CD4-positive, alpha-beta T cell treated with Interferon gamma for 1 hour (primary cell): Measurements from ENCODE around the gene ZNF805.
A peak's percentile ranks its signal among the peaks of the same experiment; 100 is the strongest.
"Not testable (repeated sequence)": the region's sequence is repeated elsewhere in the genome, so short reads cannot be mapped to it uniquely, and the experiment has no call there.

Experiments used
- DNase-seq: peaks from one replicate; pipeline ENCODE4 v3.0.0-alpha.2; 2020

Gene ZNF805

GRCh38 chr19:57269515-57270250 lies 29.3 kb downstream of the ZNF805 start:
- no peak for DNase-seq

DNA sequence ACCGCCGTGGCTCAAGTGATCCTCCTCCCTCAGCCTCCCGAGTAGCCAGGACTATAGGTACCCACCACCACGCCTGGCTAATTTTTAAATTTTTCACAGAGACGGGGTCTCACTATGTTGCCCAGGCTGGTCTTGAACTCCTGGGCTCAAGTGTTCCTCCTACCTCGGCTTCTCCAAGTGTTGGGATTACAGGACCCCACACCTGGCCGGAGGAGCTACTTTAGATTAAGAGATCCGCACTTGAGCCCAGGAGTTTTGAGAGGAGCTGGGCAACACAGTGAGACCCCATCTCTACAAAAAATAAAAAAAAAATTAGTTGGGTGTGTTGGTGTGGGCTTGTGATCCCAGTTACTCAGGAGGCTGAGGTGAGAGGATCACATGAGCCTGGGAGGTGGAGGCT lies 30.8 kb downstream of the ZNF805 start:
- no peak for DNase-seq

DNA sequence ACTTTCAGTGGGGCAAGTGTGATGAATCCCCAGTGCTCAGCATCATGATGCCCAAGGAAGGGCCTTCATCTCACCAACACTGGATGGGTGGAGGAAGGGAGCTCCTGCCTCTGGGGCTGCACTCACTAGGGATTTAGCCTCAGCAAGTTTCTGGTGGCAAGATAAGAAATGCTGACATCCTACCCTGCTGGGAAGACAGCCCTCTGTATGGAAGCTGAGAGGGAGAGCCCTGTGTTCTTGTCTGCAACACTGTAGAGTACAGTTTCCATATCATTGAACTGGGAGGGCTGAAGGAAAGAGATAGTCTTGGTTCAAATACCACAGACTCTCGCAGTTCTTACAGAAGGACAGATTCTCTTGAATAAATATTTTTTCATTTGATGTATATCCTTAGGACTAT lies 32.6 kb downstream of the ZNF805 start:
- no peak for DNase-seq

- no peak for DNase-seq
Measured at GRCh38 chr19:57276430-57276829, 36.0 kb downstream of the ZNF805 start.

- DNase-seq = not testable (repeated sequence)
Measured at GRCh38 chr19:57278481-57278880, 38.0 kb downstream of the ZNF805 start.

GRCh38 chr19:57279418-57280164 lies 39.2 kb downstream of the ZNF805 start:
- peak; percentile 89 for DNase-seq

GRCh38 chr19:57280165-57280961 lies 39.9 kb downstream of the ZNF805 start, which contains the start of gene ZNF460:
Gene ZNF460, plus strand, starts transcription at chr19:57280485. Its CDS starts 322 bp downstream, at chr19:57280807.
- DNase-seq = peak; percentile 97

DNA sequence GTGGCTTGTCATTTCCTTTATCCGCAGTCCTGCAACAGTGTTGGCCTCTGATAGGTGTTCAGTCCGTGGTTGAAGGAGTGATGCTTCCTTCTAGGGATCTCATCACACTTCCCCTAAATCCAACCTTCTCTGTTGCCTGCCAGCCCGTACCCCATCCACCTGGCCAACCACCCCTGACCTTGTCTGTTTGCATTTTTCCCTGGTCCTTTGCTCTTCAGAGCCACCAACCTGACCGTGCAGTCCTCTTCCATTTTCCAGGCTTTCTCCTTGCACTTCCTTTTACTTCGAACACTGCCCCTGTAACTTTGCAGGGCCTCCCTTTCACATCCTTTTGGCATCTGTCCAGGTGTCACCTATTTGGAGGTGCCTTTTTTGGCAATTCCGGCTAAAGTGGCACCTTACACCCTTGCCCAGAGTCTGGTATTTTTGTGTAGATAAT lies 40.5 kb downstream of the ZNF805 start:
- DNase-seq = peak; percentile 32

GRCh38 chr19:57282011-57282643 lies 41.7 kb downstream of the ZNF805 start:
- DNase-seq = no peak

- DNase-seq = no peak
Measured at GRCh38 chr19:57288373-57288772, 47.9 kb downstream of the ZNF805 start.

DNA sequence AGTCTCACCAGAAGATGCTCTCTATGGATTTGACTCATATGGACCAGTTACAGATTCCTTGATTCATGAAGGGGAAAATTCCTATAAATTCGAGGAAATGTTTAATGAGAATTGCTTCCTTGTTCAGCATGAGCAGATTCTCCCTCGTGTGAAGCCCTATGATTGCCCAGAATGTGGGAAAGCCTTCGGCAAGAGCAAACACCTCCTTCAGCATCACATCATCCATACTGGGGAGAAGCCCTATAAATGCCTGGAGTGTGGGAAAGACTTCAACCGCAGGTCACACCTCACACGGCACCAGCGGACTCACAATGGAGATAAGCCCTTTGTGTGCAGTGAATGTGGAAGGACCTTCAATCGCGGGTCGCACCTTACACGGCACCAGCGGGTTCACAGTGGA lies 50.5 kb downstream of the ZNF805 start:
- DNase-seq = no peak

DNA sequence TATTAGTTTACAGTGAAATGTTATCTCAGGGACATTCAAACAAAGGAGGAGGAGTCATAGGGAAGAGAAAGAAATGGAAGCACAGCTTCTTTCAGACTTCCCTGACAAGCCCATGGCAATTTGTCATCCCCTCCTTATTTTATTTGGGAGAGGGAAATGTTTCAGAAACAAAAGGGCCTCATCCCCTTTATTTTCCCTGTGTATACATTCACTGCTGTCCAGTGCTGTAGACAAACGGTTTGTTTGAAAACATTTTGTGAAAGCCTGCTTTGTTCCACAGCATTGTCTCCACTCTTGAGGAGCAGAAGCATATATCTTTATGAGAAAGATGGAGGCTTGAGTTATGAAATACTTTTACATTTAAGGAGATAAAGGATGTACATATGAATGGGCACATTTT lies 52.1 kb downstream of the ZNF805 start:
- no peak for DNase-seq

GRCh38 chr19:57293719-57294118 lies 53.3 kb downstream of the ZNF805 start:
- no peak for DNase-seq

- DNase-seq = no peak
Measured at GRCh38 chr19:57302020-57302465, 61.6 kb downstream of the ZNF805 start.

DNA sequence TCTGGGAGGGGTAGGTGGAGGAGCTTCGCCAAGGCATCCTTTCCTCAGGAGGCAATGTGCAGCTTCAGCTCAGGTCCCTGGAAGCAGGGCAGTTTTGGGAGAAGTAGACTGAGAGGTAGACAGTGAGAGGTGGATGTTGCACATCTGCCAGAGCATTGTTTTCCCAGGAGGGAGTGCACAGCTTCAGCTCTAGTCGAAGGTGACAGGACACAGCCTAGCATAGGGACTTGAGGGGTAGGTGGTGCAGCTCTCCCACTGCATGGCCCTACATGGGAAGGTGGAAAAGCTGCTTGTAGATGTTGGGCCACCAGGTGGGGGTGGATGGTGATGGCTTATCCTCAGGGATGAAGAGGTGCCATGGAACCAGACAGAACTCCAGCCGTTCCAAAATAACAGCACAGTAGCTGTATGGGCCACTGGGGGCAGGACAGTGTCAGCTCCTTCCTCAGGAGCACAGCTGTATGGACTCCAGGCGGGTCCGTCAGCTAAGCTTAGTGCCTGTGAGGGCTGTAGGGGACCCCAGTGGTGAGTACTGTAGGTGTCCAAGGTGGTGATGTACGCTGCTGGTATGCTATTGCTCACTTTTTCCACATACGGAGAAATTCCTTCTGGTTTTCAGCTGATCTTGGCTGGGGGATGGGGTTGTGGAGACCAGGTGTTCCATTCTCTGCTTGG lies 62.4 kb downstream of the ZNF805 start:
- DNase-seq = no peak
